ENCODE data around the gene TP53I13. TPM values are rescaled to one million over a fixed set of nuclear protein-coding genes. Genes with fewer than 3 reads are reported as not detected.

Gene TP53I13
- total and polyA plus RNA-seq, 3 donors from 2014 or later, result 72.3 to 89.6 (median 86.3) TPM

DNA sequence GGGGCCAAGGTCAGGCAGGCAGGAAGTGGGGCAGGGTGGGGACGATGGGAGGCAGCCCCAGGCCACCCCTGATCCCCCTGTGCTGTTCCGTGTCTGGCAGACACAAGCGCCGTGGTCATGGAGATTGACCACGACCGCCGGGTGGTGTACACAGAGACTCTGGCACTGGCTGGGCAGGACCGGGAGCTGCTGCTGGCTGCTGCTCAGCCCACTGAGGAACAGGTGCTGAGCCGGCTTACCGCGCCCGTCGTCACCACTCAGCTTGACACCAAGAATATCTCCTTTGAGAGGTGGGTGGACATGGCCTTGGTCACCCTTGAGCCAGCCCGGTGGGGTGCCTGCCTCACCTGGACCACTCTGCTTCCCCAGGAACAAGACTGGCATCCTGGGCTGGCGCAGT is 40.5 kb downstream of the TP53I13 start:
- 91 to 98% methylated on average over 8 to 9 of the region's 15 CpGs for WGBS, 2 donors
- DNase-seq, result no peak
- no peak overlapping the region for H3K27ac ChIP-seq
- no peak for TF ChIP-seq POLR2A (IDR thresholded peaks at IDR 0.05)
- TF ChIP-seq, protein P1, sequence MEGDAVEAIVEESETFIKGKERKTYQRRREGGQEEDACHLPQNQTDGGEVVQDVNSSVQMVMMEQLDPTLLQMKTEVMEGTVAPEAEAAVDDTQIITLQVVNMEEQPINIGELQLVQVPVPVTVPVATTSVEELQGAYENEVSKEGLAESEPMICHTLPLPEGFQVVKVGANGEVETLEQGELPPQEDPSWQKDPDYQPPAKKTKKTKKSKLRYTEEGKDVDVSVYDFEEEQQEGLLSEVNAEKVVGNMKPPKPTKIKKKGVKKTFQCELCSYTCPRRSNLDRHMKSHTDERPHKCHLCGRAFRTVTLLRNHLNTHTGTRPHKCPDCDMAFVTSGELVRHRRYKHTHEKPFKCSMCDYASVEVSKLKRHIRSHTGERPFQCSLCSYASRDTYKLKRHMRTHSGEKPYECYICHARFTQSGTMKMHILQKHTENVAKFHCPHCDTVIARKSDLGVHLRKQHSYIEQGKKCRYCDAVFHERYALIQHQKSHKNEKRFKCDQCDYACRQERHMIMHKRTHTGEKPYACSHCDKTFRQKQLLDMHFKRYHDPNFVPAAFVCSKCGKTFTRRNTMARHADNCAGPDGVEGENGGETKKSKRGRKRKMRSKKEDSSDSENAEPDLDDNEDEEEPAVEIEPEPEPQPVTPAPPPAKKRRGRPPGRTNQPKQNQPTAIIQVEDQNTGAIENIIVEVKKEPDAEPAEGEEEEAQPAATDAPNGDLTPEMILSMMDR (IDR thresholded peaks at IDR 0.05), result no peak
- H3K27me3 ChIP-seq, result no peaks in the 10 kb centered on the region
- H3K36me3 ChIP-seq (ENCODE audit: low read depth, missing control alignments), result no peaks in the 10 kb centered on the region
- H3K4me3 ChIP-seq, result no peak overlapping the region
- intact Hi-C loops (cut with DNase I; ENCODE audit: low total_unique reads), result no loop called here
- H3K9me3 ChIP-seq, result no peaks in the 10 kb centered on the region
- peaks cover 6% of the 10 kb centered on the region for H3K4me1 ChIP-seq

DNA sequence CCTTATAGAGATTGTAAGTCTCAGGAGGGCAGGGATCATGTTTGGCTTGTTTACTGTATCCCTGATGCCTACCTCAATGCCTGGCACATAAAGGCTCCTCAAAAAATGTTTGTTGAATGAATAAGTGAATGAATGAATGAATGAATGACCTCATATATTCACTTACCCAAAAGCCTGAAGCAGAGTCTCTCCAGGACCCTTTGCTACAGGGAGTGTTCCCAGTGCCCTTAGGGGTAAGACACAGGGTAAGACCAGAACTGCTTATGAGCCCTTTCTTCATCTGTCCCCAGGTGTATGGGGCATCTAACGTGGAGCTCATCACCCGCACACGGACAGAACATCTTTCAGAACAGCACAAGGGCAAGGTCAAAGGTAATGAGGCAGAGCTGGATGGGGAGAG is 41.9 kb downstream of the TP53I13 start:
- WGBS, 2 donors, result 64 to 84% methylated on average over 3 of the region's 3 CpGs
- no peak overlapping the region for H3K4me3 ChIP-seq
- no peak overlapping the region for H3K27ac ChIP-seq
- intact Hi-C loops (cut with DNase I; ENCODE audit: low total_unique reads), result no loop called here
- DNase-seq, result no peak
- TF ChIP-seq, protein P1 (IDR thresholded peaks at IDR 0.05), result no peak
- no peaks in the 10 kb centered on the region for H3K27me3 ChIP-seq
- no peaks in the 10 kb centered on the region for H3K36me3 ChIP-seq (ENCODE audit: low read depth, missing control alignments)
- no peaks in the 10 kb centered on the region for H3K9me3 ChIP-seq
- H3K4me1 ChIP-seq, result peaks cover 20% of the 10 kb centered on the region

DNA sequence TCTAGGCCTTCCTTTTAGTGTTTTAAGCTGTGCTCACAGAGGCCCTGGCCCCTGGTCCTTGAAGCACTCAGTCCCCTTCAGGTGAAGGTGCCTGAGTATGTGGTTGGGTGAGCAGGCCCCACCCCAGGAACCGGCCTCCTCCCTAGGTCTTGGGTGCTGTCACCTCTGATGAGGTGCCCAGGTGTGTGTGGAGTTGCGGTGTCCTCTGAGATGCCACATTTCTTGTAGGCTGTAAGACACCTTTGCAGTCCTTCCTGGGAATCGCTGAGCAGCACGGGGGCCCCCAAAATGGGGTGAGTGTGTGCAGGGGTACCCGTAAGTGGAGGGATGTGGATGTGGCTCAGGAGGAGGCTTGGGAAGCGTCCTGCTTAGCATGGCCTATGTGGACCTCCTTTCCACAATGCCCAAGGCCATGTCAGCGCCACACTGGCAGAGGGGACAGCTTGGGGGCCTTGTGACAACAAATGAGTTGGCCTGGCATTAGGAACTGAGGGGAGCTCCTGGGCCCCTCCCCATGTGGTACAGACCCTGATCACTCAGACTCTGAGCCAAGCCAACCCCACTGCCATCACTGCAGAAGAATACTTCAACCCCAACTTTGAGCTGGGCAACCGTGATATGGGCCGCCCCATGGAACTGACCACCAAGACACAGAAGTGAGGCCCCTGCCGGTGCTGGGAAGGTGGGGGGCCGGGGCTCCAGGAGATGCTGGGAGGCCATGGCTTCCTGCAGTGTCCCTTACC is 43.0 kb downstream of the TP53I13 start:
- WGBS, 2 donors, result 94 to 100% methylated on average over 6 to 11 of the region's 11 CpGs
- Histone ChIP-seq H3K27ac (no peak overlapping the region), H3K36me3 (ENCODE audit: low read depth, missing control alignments) (no peaks in the 10 kb centered on the region), H3K4me1 (peaks cover 30% of the 10 kb centered on the region), H3K27me3 (no peaks in the 10 kb centered on the region), H3K4me3 (no peak overlapping the region), H3K9me3 (no peaks in the 10 kb centered on the region)
- intact Hi-C loops (cut with DNase I; ENCODE audit: low total_unique reads), result no loop called here
- DNase-seq, result no peak
- TF ChIP-seq, protein P1 (IDR thresholded peaks at IDR 0.05), result no peak
- no peak for TF ChIP-seq POLR2A (IDR thresholded peaks at IDR 0.05)

DNA sequence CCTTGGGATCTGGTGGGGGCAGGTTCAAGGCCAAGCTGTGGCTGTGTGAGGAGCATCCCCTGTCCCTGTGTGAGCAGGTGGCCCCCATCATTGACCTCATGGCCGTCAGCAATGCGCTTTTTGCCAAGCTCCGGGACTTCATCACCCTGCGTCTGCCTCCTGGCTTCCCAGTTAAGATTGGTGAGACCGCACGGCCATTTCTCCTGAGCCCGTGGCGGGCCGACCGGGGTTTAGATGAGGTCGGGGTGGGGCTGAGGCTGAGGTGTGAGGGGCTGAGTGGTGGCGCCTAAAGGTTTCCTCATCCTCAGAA is 43.5 kb downstream of the TP53I13 start:
- H3K36me3 ChIP-seq (ENCODE audit: low read depth, missing control alignments), result no peaks in the 10 kb centered on the region
- H3K9me3 ChIP-seq, result no peaks in the 10 kb centered on the region
- H3K4me3 ChIP-seq, result no peak overlapping the region
- TF ChIP-seq POLR2A (IDR thresholded peaks at IDR 0.05), result no peak
- TF ChIP-seq, protein P1 (IDR thresholded peaks at IDR 0.05), result no peak
- 65 to 75% methylated on average over 5 to 11 of the region's 12 CpGs for WGBS, 2 donors
- DNase-seq, result no peak
- peaks cover 36% of the 10 kb centered on the region for H3K4me1 ChIP-seq
- no peaks in the 10 kb centered on the region for H3K27me3 ChIP-seq
- intact Hi-C loops (cut with DNase I; ENCODE audit: low total_unique reads), result no loop called here
- H3K27ac ChIP-seq, result no peak overlapping the region
